ENCODE data around the gene PTCD3.

DNA sequence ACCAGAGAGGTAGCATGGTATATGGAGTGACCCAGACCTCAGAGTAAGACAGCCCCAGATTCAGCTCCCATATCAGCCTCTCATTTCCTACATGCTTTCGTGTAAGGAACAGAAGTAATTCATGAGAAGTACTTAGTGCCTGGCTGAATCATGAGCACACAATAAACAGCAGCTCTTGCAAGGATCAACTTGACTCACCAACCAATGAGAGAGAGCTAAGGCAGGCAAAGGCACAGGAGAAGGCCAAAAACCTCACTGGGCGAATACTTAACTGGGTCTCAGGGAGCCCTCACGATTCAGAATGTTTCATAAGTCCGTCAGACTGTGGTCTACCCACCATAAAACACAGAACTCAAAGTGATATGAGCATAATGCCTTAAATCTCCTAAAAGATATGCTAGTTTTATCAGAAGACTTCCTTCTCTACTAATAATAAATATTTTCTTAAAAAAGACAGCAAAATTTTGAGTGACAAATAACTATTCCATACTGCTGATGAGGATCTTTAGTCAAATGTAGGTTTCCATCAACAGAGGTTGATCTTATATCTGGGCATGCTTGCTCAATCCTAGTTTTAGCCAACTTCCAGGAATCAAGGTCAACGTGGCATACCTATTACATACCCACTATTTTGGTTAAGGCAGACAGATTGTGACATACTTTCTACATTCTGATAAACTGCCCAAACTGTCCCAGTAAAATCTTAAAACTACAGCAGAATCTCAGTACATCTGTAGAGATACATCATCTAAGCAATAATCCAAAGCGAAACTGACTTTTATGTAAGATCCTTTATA, 54.3 kb downstream of the PTCD3 start:
- TF ChIP-seq, protein P1, sequence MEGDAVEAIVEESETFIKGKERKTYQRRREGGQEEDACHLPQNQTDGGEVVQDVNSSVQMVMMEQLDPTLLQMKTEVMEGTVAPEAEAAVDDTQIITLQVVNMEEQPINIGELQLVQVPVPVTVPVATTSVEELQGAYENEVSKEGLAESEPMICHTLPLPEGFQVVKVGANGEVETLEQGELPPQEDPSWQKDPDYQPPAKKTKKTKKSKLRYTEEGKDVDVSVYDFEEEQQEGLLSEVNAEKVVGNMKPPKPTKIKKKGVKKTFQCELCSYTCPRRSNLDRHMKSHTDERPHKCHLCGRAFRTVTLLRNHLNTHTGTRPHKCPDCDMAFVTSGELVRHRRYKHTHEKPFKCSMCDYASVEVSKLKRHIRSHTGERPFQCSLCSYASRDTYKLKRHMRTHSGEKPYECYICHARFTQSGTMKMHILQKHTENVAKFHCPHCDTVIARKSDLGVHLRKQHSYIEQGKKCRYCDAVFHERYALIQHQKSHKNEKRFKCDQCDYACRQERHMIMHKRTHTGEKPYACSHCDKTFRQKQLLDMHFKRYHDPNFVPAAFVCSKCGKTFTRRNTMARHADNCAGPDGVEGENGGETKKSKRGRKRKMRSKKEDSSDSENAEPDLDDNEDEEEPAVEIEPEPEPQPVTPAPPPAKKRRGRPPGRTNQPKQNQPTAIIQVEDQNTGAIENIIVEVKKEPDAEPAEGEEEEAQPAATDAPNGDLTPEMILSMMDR (IDR thresholded peaks at IDR 0.05; ENCODE audit: insufficient read depth, low read length, poor library complexity, severe bottlenecking): no peak
- no peak for TF ChIP-seq EZH2phosphoT487 (conservative IDR thresholded peaks at IDR 0.05; ENCODE audit: low read length)

Data from SU-DHL-6 (cell line).